Erythroblast (primary cell): ENCODE data around the gene CD300LB.

Experiments used
- GATA1 ChIP-seq: IDR thresholded peaks from 2 replicates; pipeline ENCODE4 v1.6.1; 2011; ENCODE audit warnings: low read depth, mild to moderate bottlenecking, control low read depth, low read length, moderate library complexity
- POLR2A ChIP-seq: IDR thresholded peaks from 2 replicates; pipeline ENCODE4 v1.6.1; 2011; ENCODE audit warnings: mild to moderate bottlenecking, low read length

GRCh38 chr17:74508156-74508555 lies 23.1 kb downstream of the CD300LB start:
- TF ChIP-seq POLR2A = no peak
- no peak for TF ChIP-seq GATA1
